ENCODE data around the gene RGS19.
"Not testable (repeated sequence)": the region's sequence is repeated elsewhere in the genome, so short reads cannot be mapped to it uniquely, and the experiment has no call there.

RGS19 gene

GRCh38 chr20:64119301-64119680 is 40.0 kb upstream of the RGS19 start:
- Histone ChIP-seq H2BK120ac (ENCODE audit: low read depth, low read length) (no peak overlapping the region), H2BK15ac (replicated peaks; ENCODE audit: low read depth) (no peak overlapping the region), H3K4ac (ENCODE audit: low read depth, low read length) (no peak overlapping the region), H3K79me1 (ENCODE audit: low read length) (no peaks in the 10 kb centered on the region), H3K27ac (ENCODE audit: low read depth, low read length) (no peak overlapping the region), H3K27me3 (ENCODE audit: insufficient read depth, low read length, poor library complexity) (no peaks in the 10 kb centered on the region), H3K79me2 (ENCODE audit: control insufficient read depth, insufficient read depth, low read length) (no peaks in the 10 kb centered on the region), H3K18ac (ENCODE audit: low read length) (no peak overlapping the region), H3K4me2 (ENCODE audit: low read length) (no peak overlapping the region), H3K4me3 (ENCODE audit: low read length) (no peak overlapping the region), H2AK5ac (ENCODE audit: low read length) (no peak overlapping the region), H3K23ac (ENCODE audit: low read length) (no peak overlapping the region), H3K36me3 (ENCODE audit: control insufficient read depth, insufficient read depth, low read length) (no peaks in the 10 kb centered on the region), H3K56ac (ENCODE audit: low read length) (no peak overlapping the region), H2BK5ac (ENCODE audit: low read length) (no peak overlapping the region), H4K8ac (ENCODE audit: low read depth, low read length) (no peak overlapping the region), H4K5ac (ENCODE audit: low read length) (no peak overlapping the region), H3K4me1 (ENCODE audit: control insufficient read depth, low read depth, low read length) (no peaks in the 10 kb centered on the region), H3K9ac (ENCODE audit: low read length) (no peak overlapping the region)
- WGBS (ENCODE audit: extremely low coverage, insufficient coverage, low lambda C conversion rate), result no CpG with 5 or more reads among the region's 8 CpGs
- DNase-seq, result no peak

GRCh38 chr20:64117432-64117777 is 38.1 kb upstream of the RGS19 start:
- not testable (repeated sequence) for H2BK15ac ChIP-seq (replicated peaks; ENCODE audit: low read depth); H3K36me3 ChIP-seq (ENCODE audit: control insufficient read depth, insufficient read depth, low read length); H3K9ac ChIP-seq (ENCODE audit: low read length); H3K4ac ChIP-seq (ENCODE audit: low read depth, low read length); H4K8ac ChIP-seq (ENCODE audit: low read depth, low read length); H4K5ac ChIP-seq (ENCODE audit: low read length); H3K18ac ChIP-seq (ENCODE audit: low read length); H2BK120ac ChIP-seq (ENCODE audit: low read depth, low read length); H3K27me3 ChIP-seq (ENCODE audit: insufficient read depth, low read length, poor library complexity); H3K79me1 ChIP-seq (ENCODE audit: low read length); H3K4me1 ChIP-seq (ENCODE audit: control insufficient read depth, low read depth, low read length); H2AK5ac ChIP-seq (ENCODE audit: low read length); H3K56ac ChIP-seq (ENCODE audit: low read length); H3K79me2 ChIP-seq (ENCODE audit: control insufficient read depth, insufficient read depth, low read length); H3K27ac ChIP-seq (ENCODE audit: low read depth, low read length); DNase-seq; H2BK5ac ChIP-seq (ENCODE audit: low read length); H3K4me2 ChIP-seq (ENCODE audit: low read length); H3K4me3 ChIP-seq (ENCODE audit: low read length); H3K23ac ChIP-seq (ENCODE audit: low read length)
- WGBS (ENCODE audit: extremely low coverage, insufficient coverage, low lambda C conversion rate), result no CpG with 5 or more reads among the region's 6 CpGs

GRCh38 chr20:64116541-64117431 is 37.5 kb upstream of the RGS19 start:
- WGBS (ENCODE audit: extremely low coverage, insufficient coverage, low lambda C conversion rate), result no CpG with 5 or more reads among the region's 17 CpGs
- DNase-seq, result no peak
- H2BK15ac ChIP-seq (replicated peaks; ENCODE audit: low read depth), result no peak overlapping the region

GRCh38 chr20:64116016-64116415 is 36.7 kb upstream of the RGS19 start:
- H3K4ac ChIP-seq (ENCODE audit: low read depth, low read length), result no peak overlapping the region
- WGBS (ENCODE audit: extremely low coverage, insufficient coverage, low lambda C conversion rate), result no CpG with 5 or more reads among the region's 21 CpGs

More at GRCh38 chr20:64116541-64117431, 37.5 kb upstream of the RGS19 start:
- no peak overlapping the region for H2AK5ac ChIP-seq (ENCODE audit: low read length)
- H3K56ac ChIP-seq (ENCODE audit: low read length), result no peak overlapping the region
- H2BK120ac ChIP-seq (ENCODE audit: low read depth, low read length), result no peak overlapping the region
- H2BK5ac ChIP-seq (ENCODE audit: low read length), result no peak overlapping the region
- no peak overlapping the region for H3K4me3 ChIP-seq (ENCODE audit: low read length)
- H3K36me3 ChIP-seq (ENCODE audit: control insufficient read depth, insufficient read depth, low read length), result no peaks in the 10 kb centered on the region
- no peak overlapping the region for H3K27ac ChIP-seq (ENCODE audit: low read depth, low read length)
- no peaks in the 10 kb centered on the region for H3K79me2 ChIP-seq (ENCODE audit: control insufficient read depth, insufficient read depth, low read length)
- H3K4me2 ChIP-seq (ENCODE audit: low read length), result no peak overlapping the region
- no peak overlapping the region for H4K8ac ChIP-seq (ENCODE audit: low read depth, low read length)
- H3K79me1 ChIP-seq (ENCODE audit: low read length), result no peaks in the 10 kb centered on the region
- H3K4me1 ChIP-seq (ENCODE audit: control insufficient read depth, low read depth, low read length), result no peaks in the 10 kb centered on the region
- no peak overlapping the region for H3K4ac ChIP-seq (ENCODE audit: low read depth, low read length)
- H4K5ac ChIP-seq (ENCODE audit: low read length), result no peak overlapping the region
- H3K18ac ChIP-seq (ENCODE audit: low read length), result no peak overlapping the region
- H3K23ac ChIP-seq (ENCODE audit: low read length), result no peak overlapping the region
- no peak overlapping the region for H3K9ac ChIP-seq (ENCODE audit: low read length)
- no peaks in the 10 kb centered on the region for H3K27me3 ChIP-seq (ENCODE audit: insufficient read depth, low read length, poor library complexity)

GRCh38 chr20:64115171-64115911 is 36.0 kb upstream of the RGS19 start:
- Histone ChIP-seq H3K79me1 (ENCODE audit: low read length) (no peaks in the 10 kb centered on the region), H3K4ac (ENCODE audit: low read depth, low read length) (no peak overlapping the region), H3K18ac (ENCODE audit: low read length) (no peak overlapping the region), H3K23ac (ENCODE audit: low read length) (no peak overlapping the region), H3K56ac (ENCODE audit: low read length) (no peak overlapping the region), H2AK5ac (ENCODE audit: low read length) (no peak overlapping the region), H3K36me3 (ENCODE audit: control insufficient read depth, insufficient read depth, low read length) (no peaks in the 10 kb centered on the region), H2BK5ac (ENCODE audit: low read length) (no peak overlapping the region), H4K5ac (ENCODE audit: low read length) (no peak overlapping the region), H3K4me2 (ENCODE audit: low read length) (no peak overlapping the region), H2BK120ac (ENCODE audit: low read depth, low read length) (no peak overlapping the region), H3K4me3 (ENCODE audit: low read length) (no peak overlapping the region), H3K9ac (ENCODE audit: low read length) (no peak overlapping the region), H3K4me1 (ENCODE audit: control insufficient read depth, low read depth, low read length) (no peaks in the 10 kb centered on the region), H3K27ac (ENCODE audit: low read depth, low read length) (no peak overlapping the region), H4K8ac (ENCODE audit: low read depth, low read length) (no peak overlapping the region), H3K27me3 (ENCODE audit: insufficient read depth, low read length, poor library complexity) (no peaks in the 10 kb centered on the region), H2BK15ac (replicated peaks; ENCODE audit: low read depth) (no peak overlapping the region), H3K79me2 (ENCODE audit: control insufficient read depth, insufficient read depth, low read length) (no peaks in the 10 kb centered on the region)
- DNase-seq, result no peak
- WGBS (ENCODE audit: extremely low coverage, insufficient coverage, low lambda C conversion rate), result no CpG with 5 or more reads among the region's 14 CpGs

More at GRCh38 chr20:64116016-64116415, 36.7 kb upstream of the RGS19 start:
- H3K4me3 ChIP-seq (ENCODE audit: low read length), result no peak overlapping the region
- no peak overlapping the region for H2BK5ac ChIP-seq (ENCODE audit: low read length)
- H3K23ac ChIP-seq (ENCODE audit: low read length), result no peak overlapping the region
- H3K56ac ChIP-seq (ENCODE audit: low read length), result no peak overlapping the region
- H3K79me2 ChIP-seq (ENCODE audit: control insufficient read depth, insufficient read depth, low read length), result no peaks in the 10 kb centered on the region
- no peak overlapping the region for H4K8ac ChIP-seq (ENCODE audit: low read depth, low read length)
- no peak overlapping the region for H3K27ac ChIP-seq (ENCODE audit: low read depth, low read length)
- H4K5ac ChIP-seq (ENCODE audit: low read length), result no peak overlapping the region
- H3K4me1 ChIP-seq (ENCODE audit: control insufficient read depth, low read depth, low read length), result no peaks in the 10 kb centered on the region
- H2BK120ac ChIP-seq (ENCODE audit: low read depth, low read length), result no peak overlapping the region
- no peak overlapping the region for H2BK15ac ChIP-seq (replicated peaks; ENCODE audit: low read depth)
- no peak overlapping the region for H2AK5ac ChIP-seq (ENCODE audit: low read length)
- no peak for DNase-seq
- no peaks in the 10 kb centered on the region for H3K36me3 ChIP-seq (ENCODE audit: control insufficient read depth, insufficient read depth, low read length)
- H3K79me1 ChIP-seq (ENCODE audit: low read length), result no peaks in the 10 kb centered on the region
- H3K18ac ChIP-seq (ENCODE audit: low read length), result no peak overlapping the region
- no peak overlapping the region for H3K4me2 ChIP-seq (ENCODE audit: low read length)
- H3K9ac ChIP-seq (ENCODE audit: low read length), result no peak overlapping the region
- H3K27me3 ChIP-seq (ENCODE audit: insufficient read depth, low read length, poor library complexity), result no peaks in the 10 kb centered on the region
